Tibial nerve (tissue), 4 donors: Measurements from ENCODE around the gene SPEN. TPM values are rescaled to one million over a fixed set of nuclear protein-coding genes. Genes with fewer than 3 reads are reported as not detected.

ENCODE experiments used
- DNase-seq, 2 donors: peaks; one replicate each; pipeline ENCODE4 v3.0.0-alpha.2; 2019; ENCODE audit warnings: low spot score in 2 of 2
- H3K27ac ChIP-seq, 4 donors: fragments of 200-600 bp; sonication (generic) in 3 of 4; one replicate each; pipeline ENCODE4 v1.5.1; 2017 to 2019; ENCODE audit warnings: mild to moderate bottlenecking in 1 of 4
- H3K27me3 ChIP-seq, 2 donors: fragments of 200-600 bp; sonication (generic) in 1 of 2; one replicate each; pipeline versions ENCODE4 v1.5.1 to v1.6.0; 2017 to 2019
- H3K36me3 ChIP-seq, 3 donors: fragments of 200-600 bp; sonication (generic); one replicate each; pipeline ENCODE4 v1.5.1; 2018 to 2019
- H3K4me1 ChIP-seq, 4 donors: fragments of 200-600 bp; sonication (generic) in 3 of 4; one replicate each; pipeline ENCODE4 v1.5.1; 2017 to 2019
- H3K4me3 ChIP-seq, 4 donors: fragments of 200-600 bp; sonication (generic) in 3 of 4; one replicate each; pipeline ENCODE4 v1.5.1; 2017 to 2019; ENCODE audit warnings: mild to moderate bottlenecking in 1 of 4, moderate library complexity in 1 of 4
- H3K9me3 ChIP-seq, 4 donors: fragments of 200-600 bp; sonication (generic) in 3 of 4; one replicate each; pipeline ENCODE4 v1.5.1; 2017 to 2019
- EP300 ChIP-seq, 2 donors: sonication (generic); formaldehyde crosslinking; IDR thresholded peaks; one replicate each; pipeline ENCODE4 v1.6.1; 2017; ENCODE audit warnings: antibody characterized with exemption in 2 of 2, mild to moderate bottlenecking in 1 of 2
- POLR2A ChIP-seq, 2 donors: fragments of 450-650 bp; IDR thresholded peaks; one replicate each; pipeline ENCODE4 v1.6.1; 2017; ENCODE audit warnings: antibody characterized with exemption in 2 of 2, mild to moderate bottlenecking in 2 of 2, moderate library complexity in 2 of 2
- WGBS, 2 donors: methylation state at CpG; one replicate each; pipeline ENCODE4 v1.1.5; 2018; 5-methylcytosine and 5-hydroxymethylcytosine counted together
- small RNA-seq: library from RNA; depleted of rRNA; stranded (forward); fragments of <200 nt; gene quantifications from one replicate; pipeline ENCODE3, GENCODE V24; 2016
- total RNA-seq, 4 donors: library from RNA; depleted of rRNA; stranded (reverse); fragments of >200 nt; gene quantifications; one replicate each; pipeline ENCODE4 v1.1.0, GENCODE V29; 2016
- TF ChIP-seq, protein P1 (sequence below), 5 experiments: fragments of 200-600 bp in 3 of 5; fragments of 450-650 bp in 2 of 5; sonication (generic) in 3 of 5; IDR thresholded peaks; one replicate each; pipeline ENCODE4 v1.5.1; 2016 to 2019; ENCODE audit warnings: antibody characterized with exemption in 5 of 5, mild to moderate bottlenecking in 3 of 5, moderate library complexity in 2 of 5

The SPEN gene
- total RNA-seq, 4 donors from 2014 or later: 67.9 to 87.0 (median 77.8) TPM

DNA sequence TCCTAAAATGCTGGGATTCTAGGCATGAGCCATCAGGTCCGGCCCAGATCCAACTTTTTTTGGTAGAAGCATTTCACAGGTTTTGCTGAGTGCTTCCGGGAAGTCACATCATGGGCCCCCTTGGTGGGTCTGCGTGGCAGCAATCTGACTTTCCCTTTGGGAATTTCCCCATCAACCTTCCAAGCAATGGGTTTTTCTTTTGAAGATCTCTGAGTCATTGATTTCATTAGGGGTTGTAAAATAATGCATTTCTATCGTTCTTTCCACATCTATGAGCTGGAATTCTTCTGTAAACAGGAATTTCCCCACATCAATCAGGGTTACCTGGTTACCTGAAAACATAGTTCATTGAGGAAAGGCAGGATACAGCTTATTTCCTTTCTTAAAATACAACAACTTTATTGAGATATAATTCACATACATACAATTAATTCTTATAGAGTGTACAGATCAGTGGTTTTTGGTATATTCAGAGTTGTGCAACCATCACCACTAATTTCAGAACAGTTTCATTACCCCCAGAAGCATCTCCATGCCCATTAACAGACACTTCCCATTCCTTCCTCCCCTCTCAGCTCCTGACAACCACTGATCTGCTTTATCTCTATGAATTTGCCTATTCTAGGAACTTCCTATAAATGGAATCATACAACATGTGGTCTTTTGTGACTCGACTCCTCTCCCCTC, 138.2 kb downstream of the SPEN start:
- Histone ChIP-seq H3K4me1 (no peaks in the 10 kb centered on the region), H3K27me3 (no peaks in the 10 kb centered on the region), H3K36me3 (no peaks in the 10 kb centered on the region), H3K9me3 (peaks cover 0 to 6% (median 0%) of the 10 kb centered on the region in 4 donors), H3K4me3 (no peak overlapping the region), H3K27ac (no peak overlapping the region)
- no peak for DNase-seq
- no peak for TF ChIP-seq POLR2A (IDR thresholded peaks at IDR 0.05)
- no peak for TF ChIP-seq EP300 (IDR thresholded peaks at IDR 0.05)
- TF ChIP-seq, protein P1, sequence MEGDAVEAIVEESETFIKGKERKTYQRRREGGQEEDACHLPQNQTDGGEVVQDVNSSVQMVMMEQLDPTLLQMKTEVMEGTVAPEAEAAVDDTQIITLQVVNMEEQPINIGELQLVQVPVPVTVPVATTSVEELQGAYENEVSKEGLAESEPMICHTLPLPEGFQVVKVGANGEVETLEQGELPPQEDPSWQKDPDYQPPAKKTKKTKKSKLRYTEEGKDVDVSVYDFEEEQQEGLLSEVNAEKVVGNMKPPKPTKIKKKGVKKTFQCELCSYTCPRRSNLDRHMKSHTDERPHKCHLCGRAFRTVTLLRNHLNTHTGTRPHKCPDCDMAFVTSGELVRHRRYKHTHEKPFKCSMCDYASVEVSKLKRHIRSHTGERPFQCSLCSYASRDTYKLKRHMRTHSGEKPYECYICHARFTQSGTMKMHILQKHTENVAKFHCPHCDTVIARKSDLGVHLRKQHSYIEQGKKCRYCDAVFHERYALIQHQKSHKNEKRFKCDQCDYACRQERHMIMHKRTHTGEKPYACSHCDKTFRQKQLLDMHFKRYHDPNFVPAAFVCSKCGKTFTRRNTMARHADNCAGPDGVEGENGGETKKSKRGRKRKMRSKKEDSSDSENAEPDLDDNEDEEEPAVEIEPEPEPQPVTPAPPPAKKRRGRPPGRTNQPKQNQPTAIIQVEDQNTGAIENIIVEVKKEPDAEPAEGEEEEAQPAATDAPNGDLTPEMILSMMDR (IDR thresholded peaks at IDR 0.05): no peak
- 64 to 70% methylated on average over 5 of the region's 5 CpGs for WGBS, 2 donors

DNA sequence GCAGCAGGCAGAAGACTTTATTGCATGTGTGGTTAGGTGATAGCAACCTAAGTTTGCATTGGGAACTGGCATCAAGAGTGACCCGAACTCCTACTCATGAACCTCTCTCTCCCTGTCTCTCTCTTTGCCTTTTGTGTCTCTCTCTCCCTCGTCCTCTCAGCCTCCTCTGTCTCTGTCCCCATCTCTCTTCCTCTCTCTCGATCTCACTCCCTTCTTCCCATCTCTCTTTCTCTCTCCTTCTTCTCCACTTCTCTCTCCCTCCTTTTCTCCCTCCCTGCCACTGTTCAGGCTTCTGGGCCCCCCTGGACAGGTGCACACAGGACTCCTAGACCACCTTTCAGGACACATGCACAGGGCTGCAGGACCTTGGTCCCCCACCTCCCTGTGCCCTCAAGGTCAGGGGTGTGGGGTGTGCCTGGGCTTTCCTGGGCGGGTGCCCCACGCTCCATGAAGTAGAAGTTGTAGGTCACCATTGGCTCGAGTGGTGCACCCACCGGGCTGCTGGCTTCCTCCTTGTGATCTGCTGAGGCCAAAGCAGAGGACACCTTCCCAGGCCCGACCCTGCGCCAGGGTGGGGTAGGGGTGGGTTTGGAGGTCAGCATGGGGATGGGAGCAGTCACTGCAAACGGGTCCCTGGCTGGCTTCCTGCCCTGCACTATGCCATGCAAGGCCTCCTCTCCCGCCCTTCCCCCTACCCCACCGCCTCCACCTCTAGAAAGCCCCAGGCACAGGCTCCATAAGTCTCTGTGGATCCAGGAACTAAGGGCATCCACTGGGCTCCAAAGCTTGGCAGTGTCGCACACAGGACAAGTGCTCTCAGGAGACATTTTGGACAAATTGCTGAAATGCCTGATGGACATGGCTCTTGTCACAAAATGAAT, 141.6 kb downstream of the SPEN start:
- no peaks in the 10 kb centered on the region for H3K9me3 ChIP-seq
- no peaks in the 10 kb centered on the region for H3K36me3 ChIP-seq
- no peaks in the 10 kb centered on the region for H3K4me1 ChIP-seq
- no peak overlapping the region for H3K27ac ChIP-seq
- WGBS, 2 donors: 81 to 86% methylated on average over 13 of the region's 13 CpGs
- TF ChIP-seq, protein P1 (IDR thresholded peaks at IDR 0.05): no peak
- no peak for TF ChIP-seq POLR2A (IDR thresholded peaks at IDR 0.05)
- no peak for TF ChIP-seq EP300 (IDR thresholded peaks at IDR 0.05)
- no peak for DNase-seq
- H3K4me3 ChIP-seq: no peak overlapping the region
- no peaks in the 10 kb centered on the region for H3K27me3 ChIP-seq

DNA sequence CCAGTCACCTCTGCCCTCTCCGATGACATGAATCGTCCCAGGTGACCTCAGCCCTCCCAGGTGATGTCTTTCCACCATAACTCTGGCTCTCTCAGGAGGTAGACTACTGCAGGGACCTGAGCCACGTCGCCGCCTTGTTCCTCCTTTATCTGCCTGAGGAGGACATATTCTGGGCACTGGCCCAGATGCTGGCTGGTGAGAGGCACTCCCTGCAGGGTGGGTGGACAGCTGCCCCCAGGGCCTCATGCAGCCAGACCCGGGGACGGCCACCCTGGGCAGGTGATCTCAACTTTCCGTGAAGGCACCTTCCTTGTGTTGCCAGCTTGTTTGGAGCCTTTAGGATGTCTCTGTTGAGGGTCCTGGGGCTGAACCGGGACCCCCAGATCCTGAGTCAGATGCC, 142.3 kb downstream of the SPEN start:
- DNase-seq: no peak
- H3K4me3 ChIP-seq: no peak overlapping the region
- H3K27me3 ChIP-seq: no peaks in the 10 kb centered on the region
- H3K4me1 ChIP-seq: no peaks in the 10 kb centered on the region
- no peaks in the 10 kb centered on the region for H3K9me3 ChIP-seq
- TF ChIP-seq, protein P1 (IDR thresholded peaks at IDR 0.05): no peak
- 86% methylated on average over 9 of the region's 9 CpGs for WGBS, 2 donors
- no peaks in the 10 kb centered on the region for H3K36me3 ChIP-seq
- no peak overlapping the region for H3K27ac ChIP-seq

Small RNAs within 50 kb of the gene (small RNA-seq; reads per million reads assigned to genes)
- not detected for gene AL034555.1
- not detected for gene AL355994.1
- not detected for gene AL355994.5

Other genes with a start within 250 kb of the SPEN start
- 10 to 100 TPM; 41.7 to 79.8 (median 61.8) TPM for gene DDI2, start 230.2 kb upstream of the SPEN start, total RNA-seq
- gene PLEKHM2, start 163.4 kb upstream of the SPEN start, total RNA-seq: 10 to 100 TPM; 54.0 to 80.4 (median 57.1) TPM
- gene SLC25A34, start 111.4 kb upstream of the SPEN start, total RNA-seq: 10 to 100 TPM in 1 of 4 donors, 1 to 10 TPM in 3; 2.8 to 23.7 (median 3.3) TPM
- gene TMEM82, start 105.2 kb upstream of the SPEN start, total RNA-seq: not detected
- 10 to 100 TPM; 33.3 to 46.5 (median 44.1) TPM for gene FBLIM1, start 88.9 kb upstream of the SPEN start, total RNA-seq
- gene UQCRHL, start 40.1 kb upstream of the SPEN start, total RNA-seq: 1 to 10 TPM; 1.1 to 2.5 (median 1.4) TPM
- 10 to 100 TPM; 34.5 to 85.2 (median 52.4) TPM for gene ZBTB17, start 128.4 kb downstream of the SPEN start, total RNA-seq
- under 1 TPM in 2 of 4 donors, not detected in 2; 0.39 to 0.90 TPM for gene SRARP, start 156.5 kb downstream of the SPEN start, total RNA-seq
- gene HSPB7, start 170.3 kb downstream of the SPEN start, total RNA-seq: 10 to 100 TPM; 10.4 to 42.6 (median 27.6) TPM
- not detected for gene CLCNKA, start 174.3 kb downstream of the SPEN start, total RNA-seq
- 1 to 10 TPM in 1 of 4 donors, under 1 TPM in 2, not detected in 1; 0.39 to 3.1 (median 0.44) TPM for gene CLCNKB, start 196.1 kb downstream of the SPEN start, total RNA-seq
- not detected for gene FAM131C, start 225.9 kb downstream of the SPEN start, total RNA-seq